Measurements from ENCODE around the gene RPL10. TPM values are rescaled to one million over a fixed set of nuclear protein-coding genes. Genes with fewer than 3 reads are reported as not detected.

RPL10 gene
- total and polyA plus RNA-seq, 2 of the 8 experiments (the other 6 are each of a cell fraction or from before 2014, with no cell fraction given): 2,633 to 4,293 TPM

- TF ChIP-seq GABPA (IDR thresholded peaks at IDR 0.05; ENCODE audit: borderline replicate concordance, insufficient read depth, low read length): no peak
- no peak for TF ChIP-seq BRCA1 (IDR thresholded peaks at IDR 0.05; ENCODE audit: low read depth, low read length)
- TF ChIP-seq, protein P1, sequence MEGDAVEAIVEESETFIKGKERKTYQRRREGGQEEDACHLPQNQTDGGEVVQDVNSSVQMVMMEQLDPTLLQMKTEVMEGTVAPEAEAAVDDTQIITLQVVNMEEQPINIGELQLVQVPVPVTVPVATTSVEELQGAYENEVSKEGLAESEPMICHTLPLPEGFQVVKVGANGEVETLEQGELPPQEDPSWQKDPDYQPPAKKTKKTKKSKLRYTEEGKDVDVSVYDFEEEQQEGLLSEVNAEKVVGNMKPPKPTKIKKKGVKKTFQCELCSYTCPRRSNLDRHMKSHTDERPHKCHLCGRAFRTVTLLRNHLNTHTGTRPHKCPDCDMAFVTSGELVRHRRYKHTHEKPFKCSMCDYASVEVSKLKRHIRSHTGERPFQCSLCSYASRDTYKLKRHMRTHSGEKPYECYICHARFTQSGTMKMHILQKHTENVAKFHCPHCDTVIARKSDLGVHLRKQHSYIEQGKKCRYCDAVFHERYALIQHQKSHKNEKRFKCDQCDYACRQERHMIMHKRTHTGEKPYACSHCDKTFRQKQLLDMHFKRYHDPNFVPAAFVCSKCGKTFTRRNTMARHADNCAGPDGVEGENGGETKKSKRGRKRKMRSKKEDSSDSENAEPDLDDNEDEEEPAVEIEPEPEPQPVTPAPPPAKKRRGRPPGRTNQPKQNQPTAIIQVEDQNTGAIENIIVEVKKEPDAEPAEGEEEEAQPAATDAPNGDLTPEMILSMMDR (IDR thresholded peaks at IDR 0.05; ENCODE audit: control extremely low read depth in 1 of 3, insufficient read depth in 1 of 3, low read depth in 1 of 3, low read length in 3 of 3): no peak
- TF ChIP-seq, protein P2, sequence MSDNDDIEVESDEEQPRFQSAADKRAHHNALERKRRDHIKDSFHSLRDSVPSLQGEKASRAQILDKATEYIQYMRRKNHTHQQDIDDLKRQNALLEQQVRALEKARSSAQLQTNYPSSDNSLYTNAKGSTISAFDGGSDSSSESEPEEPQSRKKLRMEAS (IDR thresholded peaks at IDR 0.05): no peak
- TF ChIP-seq BACH1 (IDR thresholded peaks at IDR 0.05; ENCODE audit: low read length): no peak
- TF ChIP-seq KDM1A (IDR thresholded peaks at IDR 0.05; ENCODE audit: borderline replicate concordance, low read length): no peak
- no peak for TF ChIP-seq CREB1 (IDR thresholded peaks at IDR 0.05)
- TF ChIP-seq TCF12 (IDR thresholded peaks at IDR 0.05; ENCODE audit: low read depth, low read length): no peak
- TF ChIP-seq KDM5A (IDR thresholded peaks at IDR 0.05; ENCODE audit: low read length): no peak
Measured at GRCh38 chrX:154440623-154441357, 42.6 kb downstream of the RPL10 start (continued).
